Mammary epithelial cell (primary cell): Measurements from ENCODE around the gene TAB2.

ENCODE experiments used
- CTCF ChIP-seq, 2 donors: IDR thresholded peaks in 1 of 2; conservative IDR thresholded peaks in 1 of 2; 2 replicates each; pipeline ENCODE4 v1.5.1; 2011 to 2012; ENCODE audit warnings: inconsistent platforms in 2 of 2, low read length in 2 of 2, mild to moderate bottlenecking in 2 of 2, control low read depth in 1 of 2, low read depth in 1 of 2; ENCODE audit not compliant: insufficient read depth in 1 of 2; ENCODE audit errors: extremely low read depth in 1 of 2
- EZH2 ChIP-seq: IDR thresholded peaks from 2 replicates; pipeline ENCODE4 v1.6.1; 2012; ENCODE audit warnings: low read length, inconsistent platforms, borderline replicate concordance

- no peak for TF ChIP-seq CTCF (conservative IDR thresholded peaks at IDR 0.05 in 1 of 2, IDR thresholded peaks at IDR 0.05 in 1 of 2; ENCODE audit: extremely low read depth in 1 of 2, insufficient read depth in 1 of 2, low read depth in 1 of 2, low read length in 2 of 2)
- TF ChIP-seq EZH2, result no peak
These were observed 54.5 kb downstream of the TAB2 start for GRCh38 chr6:149372062-149372461.
